Panc1 (cell line): Measurements from ENCODE around the gene PPP2R2B. TPM values are rescaled to one million over a fixed set of nuclear protein-coding genes. Genes with fewer than 3 reads are reported as not detected.

ENCODE experiments used
- ATAC-seq: fragments of 200-7000 bp; cut with Tn5 transposase; 2 replicates; pipeline ENCODE4 v1.9.1; 2020; ENCODE audit warnings: mild to moderate bottlenecking, moderate library complexity
- BruUV-seq: library from RNA; stranded (reverse); fragments of 400-500 nt; replicated peaks from 2 replicates; lab custom pipeline; 2021; lab: Mats Ljungman, UMichigan
- CTCF ChIA-PET: fragments of 300-600 bp; sonication (Branson Sonifier 250); formaldehyde crosslinking; loops from one replicate; lab custom pipeline; 2022; ENCODE audit warnings: antibody characterized with exemption; lab: Charles Lee
- POLR2A ChIA-PET: fragments of 300-600 bp; sonication (Branson Sonifier 250); formaldehyde crosslinking; loops from one replicate; lab custom pipeline; 2022; ENCODE audit warnings: antibody characterized with exemption; lab: Charles Lee
- DNase-seq: peaks from one replicate; pipeline ENCODE4 v3.0.0-alpha.2; 2010; ENCODE audit warnings: low read depth, low spot score
- H3K27ac ChIP-seq: 2 replicates; pipeline ENCODE4 v1.5.1; 2011; ENCODE audit warnings: mild to moderate bottlenecking, low read length, inconsistent platforms
- H3K27me3 ChIP-seq: fragments of 200-500 bp; sonication (Bioruptor generic); 2 replicates; pipeline ENCODE4 v1.6.0; 2014; ENCODE audit warnings: low read length, inconsistent platforms; ENCODE audit not compliant: control insufficient read depth, insufficient read depth
- H3K36me3 ChIP-seq: fragments of 200-500 bp; sonication (Bioruptor generic); 2 replicates; pipeline ENCODE4 v1.5.1; 2014; ENCODE audit warnings: inconsistent platforms, mild to moderate bottlenecking, low read length, moderate library complexity; ENCODE audit not compliant: control insufficient read depth, insufficient read depth
- H3K4me1 ChIP-seq: 2 replicates; pipeline ENCODE4 v1.5.1; 2011; ENCODE audit warnings: inconsistent platforms, mild to moderate bottlenecking, low read length, moderate library complexity; ENCODE audit not compliant: control insufficient read depth, insufficient read depth
- H3K4me3 ChIP-seq, 2 experiments: 2 replicates each; pipeline ENCODE4 v1.5.1; 2011 to 2012; ENCODE audit warnings: low read depth in 2 of 2, low read length in 2 of 2, mild to moderate bottlenecking in 2 of 2, inconsistent platforms in 1 of 2, moderate library complexity in 1 of 2
- H3K9me3 ChIP-seq: fragments of 200-500 bp; sonication (Bioruptor generic); 2 replicates; pipeline ENCODE4 v1.5.1; 2014; ENCODE audit warnings: low read depth, mild to moderate bottlenecking, inconsistent platforms, low read length, moderate library complexity; ENCODE audit not compliant: control insufficient read depth, insufficient read depth
- POLR2AphosphoS5 ChIP-seq: IDR thresholded peaks from 2 replicates; pipeline ENCODE4 v1.6.1; 2012; ENCODE audit warnings: mild to moderate bottlenecking, low read depth, low read length, moderate library complexity
- SIN3A ChIP-seq: IDR thresholded peaks from 2 replicates; pipeline ENCODE4 v1.6.1; 2012; ENCODE audit warnings: low read depth, mild to moderate bottlenecking, low read length, moderate library complexity, borderline replicate concordance; ENCODE audit not compliant: insufficient read depth
- TCF7L2 ChIP-seq: IDR thresholded peaks from 2 replicates; pipeline ENCODE4 v1.6.1; 2011; ENCODE audit warnings: mild to moderate bottlenecking, low read depth, low read length, inconsistent platforms
- in situ Hi-C: cut with HindIII; loops from 2 replicates; pipeline ENCODE4 v1.10.0; 2016; ENCODE audit warnings: low sequenced_read_pairs, low pct_unique_long_range_greater_than_20kb
- intact Hi-C: fragments of 100-400 bp; cut with micrococcal nuclease; formaldehyde crosslinking; loops from one replicate; pipeline ENCODE4 v1.10.0; 2022; ENCODE audit not compliant: unreplicated experiment
- total RNA-seq: library from RNA; stranded (reverse); gene quantifications from one replicate; pipeline ENCODE4 v1.2.1, GENCODE V29; 2021; ENCODE audit not compliant: unreplicated experiment
- TF ChIP-seq, protein P1 (sequence below), 2 experiments: IDR thresholded peaks; 2 replicates each; pipeline ENCODE4 v1.6.1; 2011 to 2012; ENCODE audit warnings: low read depth in 2 of 2, control low read depth in 1 of 2, low read length in 1 of 2, mild to moderate bottlenecking in 1 of 2, moderate library complexity in 1 of 2; ENCODE audit not compliant: insufficient read depth in 1 of 2
- TF ChIP-seq, protein P2 (sequence below): fragments of 450-650 bp; IDR thresholded peaks from 2 replicates; pipeline ENCODE4 v1.5.1; 2017; ENCODE audit warnings: mild to moderate bottlenecking

Gene PPP2R2B
- total RNA-seq, 1 experiment from 2014 or later = 8.8 TPM

DNA sequence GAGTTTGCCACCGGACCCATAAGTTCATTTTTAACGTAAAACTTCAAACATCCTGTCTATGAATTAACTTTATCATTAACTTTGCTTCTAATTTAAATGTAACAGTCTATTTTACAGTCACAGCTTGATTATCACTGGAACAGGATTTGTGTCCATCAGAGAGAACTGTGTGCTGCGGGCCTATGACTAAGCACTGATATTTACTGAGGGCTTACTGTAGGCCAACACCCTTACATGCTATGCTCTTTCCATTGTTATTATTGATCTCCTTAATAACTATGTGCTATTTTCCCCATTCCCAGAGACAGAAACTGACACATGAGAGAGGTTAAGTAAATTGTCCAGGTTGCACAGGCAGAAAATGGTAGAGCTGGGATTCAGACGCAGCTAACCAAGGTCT is 338.6 kb downstream of the PPP2R2B start:
- Histone ChIP-seq H3K4me3 (no peak overlapping the region), H3K27me3 (no peaks in the 10 kb centered on the region), H3K27ac (no peak overlapping the region), H3K4me1 (no peaks in the 10 kb centered on the region), H3K9me3 (no peaks in the 10 kb centered on the region), H3K36me3 (no peaks in the 10 kb centered on the region)
- no TSS peak for BruUV-seq
- DNase-seq (no peak), ATAC-seq (no peak)
- intact Hi-C loops (loop anchor here (10.0 kb wide), 2 partner anchors 825 to 1035 kb away; no protein-coding TSS in a partner anchor), in situ Hi-C loops (loop anchor here (25.0 kb wide), 1 partner anchor 822 kb away; no protein-coding TSS in a partner anchor)
- ChIA-PET POLR2A (no interaction called here), CTCF (interaction anchor here (0.6 to 0.7 kb wide), 2 partner anchors 165 to 390 kb away, joined by 4 to 7 read pairs; no protein-coding TSS in a partner anchor)
- TF ChIP-seq TCF7L2 (no peak), SIN3A (no peak), POLR2AphosphoS5 (no peak)
- TF ChIP-seq, protein P1, sequence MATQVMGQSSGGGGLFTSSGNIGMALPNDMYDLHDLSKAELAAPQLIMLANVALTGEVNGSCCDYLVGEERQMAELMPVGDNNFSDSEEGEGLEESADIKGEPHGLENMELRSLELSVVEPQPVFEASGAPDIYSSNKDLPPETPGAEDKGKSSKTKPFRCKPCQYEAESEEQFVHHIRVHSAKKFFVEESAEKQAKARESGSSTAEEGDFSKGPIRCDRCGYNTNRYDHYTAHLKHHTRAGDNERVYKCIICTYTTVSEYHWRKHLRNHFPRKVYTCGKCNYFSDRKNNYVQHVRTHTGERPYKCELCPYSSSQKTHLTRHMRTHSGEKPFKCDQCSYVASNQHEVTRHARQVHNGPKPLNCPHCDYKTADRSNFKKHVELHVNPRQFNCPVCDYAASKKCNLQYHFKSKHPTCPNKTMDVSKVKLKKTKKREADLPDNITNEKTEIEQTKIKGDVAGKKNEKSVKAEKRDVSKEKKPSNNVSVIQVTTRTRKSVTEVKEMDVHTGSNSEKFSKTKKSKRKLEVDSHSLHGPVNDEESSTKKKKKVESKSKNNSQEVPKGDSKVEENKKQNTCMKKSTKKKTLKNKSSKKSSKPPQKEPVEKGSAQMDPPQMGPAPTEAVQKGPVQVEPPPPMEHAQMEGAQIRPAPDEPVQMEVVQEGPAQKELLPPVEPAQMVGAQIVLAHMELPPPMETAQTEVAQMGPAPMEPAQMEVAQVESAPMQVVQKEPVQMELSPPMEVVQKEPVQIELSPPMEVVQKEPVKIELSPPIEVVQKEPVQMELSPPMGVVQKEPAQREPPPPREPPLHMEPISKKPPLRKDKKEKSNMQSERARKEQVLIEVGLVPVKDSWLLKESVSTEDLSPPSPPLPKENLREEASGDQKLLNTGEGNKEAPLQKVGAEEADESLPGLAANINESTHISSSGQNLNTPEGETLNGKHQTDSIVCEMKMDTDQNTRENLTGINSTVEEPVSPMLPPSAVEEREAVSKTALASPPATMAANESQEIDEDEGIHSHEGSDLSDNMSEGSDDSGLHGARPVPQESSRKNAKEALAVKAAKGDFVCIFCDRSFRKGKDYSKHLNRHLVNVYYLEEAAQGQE (IDR thresholded peaks at IDR 0.05; ENCODE audit: insufficient read depth in 1 of 2, low read depth in 2 of 2, low read length in 1 of 2) = no peak
- TF ChIP-seq, protein P2, sequence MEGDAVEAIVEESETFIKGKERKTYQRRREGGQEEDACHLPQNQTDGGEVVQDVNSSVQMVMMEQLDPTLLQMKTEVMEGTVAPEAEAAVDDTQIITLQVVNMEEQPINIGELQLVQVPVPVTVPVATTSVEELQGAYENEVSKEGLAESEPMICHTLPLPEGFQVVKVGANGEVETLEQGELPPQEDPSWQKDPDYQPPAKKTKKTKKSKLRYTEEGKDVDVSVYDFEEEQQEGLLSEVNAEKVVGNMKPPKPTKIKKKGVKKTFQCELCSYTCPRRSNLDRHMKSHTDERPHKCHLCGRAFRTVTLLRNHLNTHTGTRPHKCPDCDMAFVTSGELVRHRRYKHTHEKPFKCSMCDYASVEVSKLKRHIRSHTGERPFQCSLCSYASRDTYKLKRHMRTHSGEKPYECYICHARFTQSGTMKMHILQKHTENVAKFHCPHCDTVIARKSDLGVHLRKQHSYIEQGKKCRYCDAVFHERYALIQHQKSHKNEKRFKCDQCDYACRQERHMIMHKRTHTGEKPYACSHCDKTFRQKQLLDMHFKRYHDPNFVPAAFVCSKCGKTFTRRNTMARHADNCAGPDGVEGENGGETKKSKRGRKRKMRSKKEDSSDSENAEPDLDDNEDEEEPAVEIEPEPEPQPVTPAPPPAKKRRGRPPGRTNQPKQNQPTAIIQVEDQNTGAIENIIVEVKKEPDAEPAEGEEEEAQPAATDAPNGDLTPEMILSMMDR = no peak

DNA sequence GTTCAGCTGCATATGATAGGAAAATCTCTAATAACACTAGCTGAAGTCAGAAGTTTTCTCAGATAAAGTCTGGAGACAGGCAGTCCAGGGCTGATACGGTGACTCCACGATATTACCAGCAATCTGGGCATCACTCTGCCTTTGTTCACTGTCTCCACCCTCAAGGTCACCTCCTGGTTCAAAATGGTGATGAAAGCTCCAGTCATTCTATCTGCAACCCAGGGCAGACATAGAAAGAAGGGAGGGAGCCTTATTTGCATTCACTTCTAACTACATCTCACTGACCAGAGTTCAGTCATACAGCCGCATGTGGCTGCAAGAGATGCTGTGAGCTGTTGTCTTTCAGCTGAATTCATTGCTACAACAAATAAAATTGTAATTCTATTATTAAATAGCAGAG is 340.1 kb downstream of the PPP2R2B start:
- no TSS peak for BruUV-seq
- H3K27ac ChIP-seq = no peak overlapping the region
- ChIA-PET POLR2A (no interaction called here), CTCF (interaction anchor here (1.0 kb wide), 1 partner anchor 427 kb away, joined by 4 read pairs; no protein-coding TSS in a partner anchor)
- intact Hi-C loops (loop anchor here (10.0 kb wide), 2 partner anchors 826 to 1036 kb away; no protein-coding TSS in a partner anchor), in situ Hi-C loops (loop anchor here (25.0 kb wide), 1 partner anchor 824 kb away; no protein-coding TSS in a partner anchor)
- ATAC-seq (no peak), DNase-seq (no peak)
- no peak overlapping the region for H3K4me3 ChIP-seq
- H3K9me3 ChIP-seq = no peaks in the 10 kb centered on the region
- H3K4me1 ChIP-seq = no peaks in the 10 kb centered on the region
- TF ChIP-seq SIN3A (no peak), POLR2AphosphoS5 (no peak), TCF7L2 (no peak)
- TF ChIP-seq, protein P2 = no peak
- H3K36me3 ChIP-seq = no peaks in the 10 kb centered on the region
- no peaks in the 10 kb centered on the region for H3K27me3 ChIP-seq
